ENCODE results near the gene P2RY2.

DNA sequence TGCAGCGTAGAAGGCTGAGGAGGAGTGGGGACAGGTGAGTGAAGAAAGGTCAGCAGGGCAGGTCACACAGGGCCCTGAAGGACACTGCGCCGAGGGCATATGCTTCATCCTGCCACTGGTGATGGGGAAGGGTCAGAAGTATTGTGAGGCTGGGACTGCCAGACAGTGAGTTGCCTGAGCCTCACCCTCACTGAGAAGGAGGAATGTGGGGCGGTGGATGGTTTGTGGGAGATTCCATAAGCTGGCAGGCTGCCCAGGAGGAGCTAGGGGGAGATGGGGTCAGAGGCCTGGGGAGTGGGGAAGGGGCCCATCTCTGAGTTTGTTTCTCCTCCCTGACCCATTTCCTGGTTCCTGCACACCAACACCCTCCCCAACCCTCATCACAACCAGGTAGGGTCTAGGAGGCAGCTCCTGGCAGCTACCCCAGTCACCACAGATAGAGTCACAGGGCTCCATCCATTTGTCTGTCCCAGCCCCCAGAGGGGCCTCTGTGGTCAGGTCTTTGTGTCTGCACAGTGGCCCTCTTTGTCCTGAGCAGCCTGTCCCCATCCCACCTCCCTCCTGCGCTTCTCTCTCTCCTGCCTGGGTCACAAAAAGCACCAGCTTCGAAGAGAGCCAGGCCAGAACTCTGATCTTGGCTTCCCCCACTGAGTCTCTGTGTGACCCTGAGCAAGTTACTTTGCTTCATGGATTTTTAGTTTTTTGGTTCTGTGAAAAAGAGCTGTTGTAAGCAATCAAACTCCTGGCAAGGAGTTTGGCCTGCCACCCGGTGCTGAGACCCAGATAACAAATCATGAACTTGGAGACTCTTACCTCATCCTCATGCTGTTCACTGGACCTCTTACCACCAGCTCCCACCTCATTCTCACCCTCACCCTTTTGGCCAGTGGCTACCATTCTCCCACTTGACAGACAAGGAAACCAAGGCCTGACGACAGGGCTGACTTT, 4.6 kb upstream of the P2RY2 start:
- TF ChIP-seq POLR2AphosphoS5 (IDR thresholded peaks at IDR 0.05; ENCODE audit: low read depth) (no peak), CTCF (conservative IDR thresholded peaks at IDR 0.05; ENCODE audit: low read depth in 2 of 2) (no peak), EZH2phosphoT487 (IDR thresholded peaks at IDR 0.05; ENCODE audit: unreplicated experiment) (no peak), EZH2 (IDR thresholded peaks at IDR 0.05; ENCODE audit: low read depth, unreplicated experiment) (no peak), REST (IDR thresholded peaks at IDR 0.05; ENCODE audit: unreplicated experiment) (no peak), CREB1 (CRISPR knock-in tag; IDR thresholded peaks at IDR 0.05; ENCODE audit: low read depth) (no peak), JUNB (IDR thresholded peaks at IDR 0.05; ENCODE audit: unreplicated experiment) (no peak), ZNF114 (CRISPR knock-in tag; IDR thresholded peaks at IDR 0.05) (no peak), NANOG (IDR thresholded peaks at IDR 0.05; ENCODE audit: borderline replicate concordance) (no peak), STAT1 (IDR thresholded peaks at IDR 0.05; ENCODE audit: unreplicated experiment) (no peak)
- TF ChIP-seq, protein P1, sequence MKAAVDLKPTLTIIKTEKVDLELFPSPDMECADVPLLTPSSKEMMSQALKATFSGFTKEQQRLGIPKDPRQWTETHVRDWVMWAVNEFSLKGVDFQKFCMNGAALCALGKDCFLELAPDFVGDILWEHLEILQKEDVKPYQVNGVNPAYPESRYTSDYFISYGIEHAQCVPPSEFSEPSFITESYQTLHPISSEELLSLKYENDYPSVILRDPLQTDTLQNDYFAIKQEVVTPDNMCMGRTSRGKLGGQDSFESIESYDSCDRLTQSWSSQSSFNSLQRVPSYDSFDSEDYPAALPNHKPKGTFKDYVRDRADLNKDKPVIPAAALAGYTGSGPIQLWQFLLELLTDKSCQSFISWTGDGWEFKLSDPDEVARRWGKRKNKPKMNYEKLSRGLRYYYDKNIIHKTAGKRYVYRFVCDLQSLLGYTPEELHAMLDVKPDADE (IDR thresholded peaks at IDR 0.05), result no peak

Data from GM23338 (cell line).